GM12891 (cell line): Measurements from ENCODE around the gene CACNA1G.

Experiments used
- DNase-seq: peaks from one replicate; pipeline ENCODE4 v3.0.0; 2011; ENCODE audit warnings: low spot score; ENCODE audit not compliant: insufficient read length
- FAIRE-seq: peaks from 2 replicates; lab custom pipeline; 2011; peaks lifted over from hg19 to GRCh38; lab: Jason Lieb, UNC
- PAX5 ChIP-seq: IDR thresholded peaks from 2 replicates; pipeline ENCODE4 v1.6.1; 2011; ENCODE audit warnings: low read length, moderate library complexity, mild to moderate bottlenecking; ENCODE audit not compliant: insufficient read depth, severe bottlenecking
- POLR2A ChIP-seq: IDR thresholded peaks from 2 replicates; pipeline ENCODE4 v1.6.1; 2011; ENCODE audit warnings: low read depth, low read length, control low read depth
- POLR2AphosphoS5 ChIP-seq: IDR thresholded peaks from 2 replicates; pipeline ENCODE4 v1.6.1; 2011; ENCODE audit warnings: low read depth, low read length, control low read depth
- POU2F2 ChIP-seq: IDR thresholded peaks from 2 replicates; pipeline ENCODE4 v1.6.1; 2011; ENCODE audit warnings: low read depth, mild to moderate bottlenecking, control low read depth, low read length, moderate library complexity
- SPI1 ChIP-seq: IDR thresholded peaks from 2 replicates; pipeline ENCODE4 v1.6.1; 2011; ENCODE audit warnings: low read depth, low read length, control low read depth
- TAF1 ChIP-seq: IDR thresholded peaks from 2 replicates; pipeline ENCODE4 v1.6.1; 2011; ENCODE audit warnings: low read depth, low read length, control low read depth

CACNA1G gene

GRCh38 chr17:50584749-50585148 is 24.2 kb downstream of the CACNA1G start:
- DNase-seq (no peak), FAIRE-seq (no peak)
- TF ChIP-seq POU2F2 (no peak), POLR2A (no peak), TAF1 (no peak), POLR2AphosphoS5 (no peak), SPI1 (no peak), PAX5 (no peak)

GRCh38 chr17:50585346-50585745 is 24.8 kb downstream of the CACNA1G start:
- FAIRE-seq (no peak), DNase-seq (no peak)
- TF ChIP-seq POLR2AphosphoS5: no peak
- no peak for TF ChIP-seq TAF1
- no peak for TF ChIP-seq PAX5

- TF ChIP-seq POU2F2 (no peak), TAF1 (no peak), POLR2AphosphoS5 (no peak), POLR2A (no peak), PAX5 (no peak), SPI1 (no peak)
- no peak for DNase-seq
- FAIRE-seq: no peak
Measured at GRCh38 chr17:50585891-50586290, 25.4 kb downstream of the CACNA1G start.

GRCh38 chr17:50586421-50587247 is 26.1 kb downstream of the CACNA1G start:
- no peak for TF ChIP-seq POLR2A
- TF ChIP-seq POLR2AphosphoS5: no peak
- no peak for TF ChIP-seq PAX5
- no peak for TF ChIP-seq TAF1
- TF ChIP-seq SPI1: no peak
- FAIRE-seq: no peak
- DNase-seq: no peak

GRCh38 chr17:50587571-50587970 is 27.1 kb downstream of the CACNA1G start:
- DNase-seq (no peak), FAIRE-seq (no peak)
- no peak for TF ChIP-seq SPI1
- TF ChIP-seq TAF1: no peak
- TF ChIP-seq POLR2AphosphoS5: no peak
- no peak for TF ChIP-seq PAX5
- no peak for TF ChIP-seq POU2F2
- no peak for TF ChIP-seq POLR2A

GRCh38 chr17:50588391-50589049 is 28.0 kb downstream of the CACNA1G start:
- TF ChIP-seq SPI1: no peak
- no peak for TF ChIP-seq POLR2AphosphoS5
- TF ChIP-seq POLR2A: no peak
- TF ChIP-seq POU2F2: no peak
- no peak for TF ChIP-seq TAF1
- TF ChIP-seq PAX5: no peak
- DNase-seq: no peak
- FAIRE-seq: no peak

- DNase-seq (no peak), FAIRE-seq (no peak)
- TF ChIP-seq POU2F2 (no peak), POLR2A (no peak), TAF1 (no peak), PAX5 (no peak), SPI1 (no peak), POLR2AphosphoS5 (no peak)
Measured at GRCh38 chr17:50589095-50589705, 28.7 kb downstream of the CACNA1G start.

GRCh38 chr17:50590946-50591737 is 30.6 kb downstream of the CACNA1G start:
- no peak for TF ChIP-seq POU2F2
- no peak for TF ChIP-seq SPI1
- TF ChIP-seq POLR2AphosphoS5: no peak
- no peak for TF ChIP-seq POLR2A
- TF ChIP-seq TAF1: no peak
- TF ChIP-seq PAX5: no peak
- DNase-seq (no peak), FAIRE-seq (no peak)

- no peak for TF ChIP-seq POU2F2
- no peak for TF ChIP-seq POLR2AphosphoS5
- TF ChIP-seq PAX5: no peak
- no peak for TF ChIP-seq SPI1
- TF ChIP-seq POLR2A: no peak
- TF ChIP-seq TAF1: no peak
- DNase-seq (no peak), FAIRE-seq (no peak)
Measured at GRCh38 chr17:50593321-50593720, 32.8 kb downstream of the CACNA1G start.
